Ishikawa (cell line): ENCODE results near the gene CAMSAP3.

Experiments used
- CEBPB ChIP-seq: IDR thresholded peaks from 2 replicates; pipeline ENCODE4 v1.6.1; 2012
- CREB1 ChIP-seq: IDR thresholded peaks from 2 replicates; pipeline ENCODE4 v1.6.1; 2012; ENCODE audit warnings: low read depth
- EGR1 ChIP-seq: IDR thresholded peaks from 2 replicates; pipeline ENCODE4 v1.6.1; 2012
- EP300 ChIP-seq: IDR thresholded peaks from 2 replicates; pipeline ENCODE4 v1.6.1; 2012; ENCODE audit warnings: borderline replicate concordance
- FOXM1 ChIP-seq: IDR thresholded peaks from 2 replicates; pipeline ENCODE4 v1.6.1; 2012; ENCODE audit warnings: low read depth, borderline replicate concordance
- NFIC ChIP-seq: IDR thresholded peaks from 2 replicates; pipeline ENCODE4 v1.6.1; 2012
- RAD21 ChIP-seq: IDR thresholded peaks from 2 replicates; pipeline ENCODE4 v1.6.1; 2012; ENCODE audit warnings: low read depth
- REST ChIP-seq: IDR thresholded peaks from 2 replicates; pipeline ENCODE4 v1.6.1; 2012; ENCODE audit warnings: low read depth, mild to moderate bottlenecking
- TAF1 ChIP-seq: IDR thresholded peaks from 2 replicates; pipeline ENCODE4 v1.6.1; 2012; ENCODE audit warnings: low read depth, mild to moderate bottlenecking
- TCF12 ChIP-seq: IDR thresholded peaks from 2 replicates; pipeline ENCODE4 v1.6.1; 2012; ENCODE audit warnings: low read depth
- YY1 ChIP-seq: IDR thresholded peaks from 2 replicates; pipeline ENCODE4 v1.6.1; 2012; ENCODE audit warnings: low read depth
- ZBTB7A ChIP-seq: IDR thresholded peaks from 2 replicates; pipeline ENCODE4 v1.6.1; 2012; ENCODE audit warnings: low read depth
- TF ChIP-seq, protein P1 (sequence below): IDR thresholded peaks from 2 replicates; pipeline ENCODE4 v1.6.1; 2012

DNA sequence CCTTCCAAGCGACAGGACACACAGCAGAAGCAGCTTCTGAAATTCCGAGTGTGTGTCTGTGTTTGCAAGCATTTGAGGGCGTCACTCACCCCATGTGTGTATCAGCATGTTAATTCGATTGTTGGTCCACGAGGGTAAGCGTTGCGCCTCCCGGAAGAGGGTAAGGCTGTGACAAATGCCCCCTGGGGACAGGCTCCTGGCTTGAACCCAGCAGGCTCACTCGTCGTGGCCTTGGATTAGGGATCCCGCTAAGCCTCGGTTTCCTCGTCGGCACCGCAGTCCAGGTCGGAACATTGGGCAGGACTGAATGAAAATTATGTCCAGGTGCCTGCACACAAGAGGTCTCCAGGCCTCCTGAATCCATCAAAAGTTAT is 40.6 kb downstream of the CAMSAP3 start:
- TF ChIP-seq REST (no peak), EGR1 (no peak), EP300 (no peak), FOXM1 (no peak), CREB1 (no peak), RAD21 (no peak), ZBTB7A (no peak), TAF1 (no peak), CEBPB (no peak), TCF12 (no peak), YY1 (no peak), NFIC (no peak)
- TF ChIP-seq, protein P1, sequence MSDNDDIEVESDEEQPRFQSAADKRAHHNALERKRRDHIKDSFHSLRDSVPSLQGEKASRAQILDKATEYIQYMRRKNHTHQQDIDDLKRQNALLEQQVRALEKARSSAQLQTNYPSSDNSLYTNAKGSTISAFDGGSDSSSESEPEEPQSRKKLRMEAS = no peak
